ENCODE measurements around the gene ATF6. TPM values are rescaled to one million over a fixed set of nuclear protein-coding genes. Genes with fewer than 3 reads are reported as not detected.

The ATF6 gene
- total RNA-seq, 2 experiments from 2014 or later = 20.8 to 23.0 TPM

GRCh38 chr1:162003061-162003829, 237.1 kb downstream of the ATF6 start:
- Mint-ChIP-seq H3K9me3 (no peaks in the 10 kb centered on the region), H3K4me3 (no peak overlapping the region), H3K36me3 (no peaks in the 10 kb centered on the region), H3K4me1 (ENCODE audit: low read depth) (peaks cover 2% of the 10 kb centered on the region), H3K27me3 (peaks cover 1% of the 10 kb centered on the region), H3K27ac (no peak overlapping the region)
- POLR2A ChIA-PET = no interaction called here
- intact Hi-C loops (cut with micrococcal nuclease) = no loop called here
- no peak for DNase-seq
- CTCF ChIA-PET = no interaction called here

- Mint-ChIP-seq H3K4me1 (ENCODE audit: low read depth) (peaks cover 2% of the 10 kb centered on the region), H3K27me3 (peaks cover 1% of the 10 kb centered on the region), H3K36me3 (no peaks in the 10 kb centered on the region), H3K4me3 (no peak overlapping the region), H3K9me3 (no peaks in the 10 kb centered on the region), H3K27ac (no peak overlapping the region)
- no peak for DNase-seq
- CTCF ChIA-PET = no interaction called here
- intact Hi-C loops (cut with micrococcal nuclease) = no loop called here
- POLR2A ChIA-PET = no interaction called here
Measured at GRCh38 chr1:162003830-162004215, 237.7 kb downstream of the ATF6 start.

GRCh38 chr1:162004441-162004950, 238.4 kb downstream of the ATF6 start:
- POLR2A ChIA-PET = no interaction called here
- Mint-ChIP-seq H3K4me3 (no peak overlapping the region), H3K27me3 (peaks cover 1% of the 10 kb centered on the region), H3K9me3 (no peaks in the 10 kb centered on the region), H3K27ac (no peak overlapping the region), H3K4me1 (ENCODE audit: low read depth) (peaks cover 2% of the 10 kb centered on the region), H3K36me3 (no peaks in the 10 kb centered on the region)
- CTCF ChIA-PET = no interaction called here
- DNase-seq = no peak
- intact Hi-C loops (cut with micrococcal nuclease) = no loop called here

GRCh38 chr1:162006081-162006480, 240.0 kb downstream of the ATF6 start:
- POLR2A ChIA-PET = no interaction called here

GRCh38 chr1:162007466-162007865, 241.3 kb downstream of the ATF6 start:
- no peak for DNase-seq
- no peaks in the 10 kb centered on the region for H3K36me3 Mint-ChIP-seq
- peaks cover 1% of the 10 kb centered on the region for H3K27me3 Mint-ChIP-seq
- H3K4me3 Mint-ChIP-seq = no peak overlapping the region
- ChIA-PET CTCF (no interaction called here), POLR2A (no interaction called here)
- H3K27ac Mint-ChIP-seq = no peak overlapping the region
- H3K4me1 Mint-ChIP-seq (ENCODE audit: low read depth) = peaks cover 2% of the 10 kb centered on the region
- intact Hi-C loops (cut with micrococcal nuclease) = no loop called here
- H3K9me3 Mint-ChIP-seq = no peaks in the 10 kb centered on the region

More at GRCh38 chr1:162006081-162006480, 240.0 kb downstream of the ATF6 start:
- Mint-ChIP-seq H3K27ac (no peak overlapping the region), H3K4me3 (no peak overlapping the region), H3K36me3 (no peaks in the 10 kb centered on the region), H3K4me1 (ENCODE audit: low read depth) (peaks cover 2% of the 10 kb centered on the region), H3K9me3 (no peaks in the 10 kb centered on the region), H3K27me3 (peaks cover 1% of the 10 kb centered on the region)
- CTCF ChIA-PET = no interaction called here
- no peak for DNase-seq
- intact Hi-C loops (cut with micrococcal nuclease) = no loop called here

GRCh38 chr1:162008799-162009198, 242.7 kb downstream of the ATF6 start:
- no peaks in the 10 kb centered on the region for H3K36me3 Mint-ChIP-seq
- intact Hi-C loops (cut with micrococcal nuclease) = no loop called here
- peaks cover 2% of the 10 kb centered on the region for H3K4me1 Mint-ChIP-seq (ENCODE audit: low read depth)
- H3K9me3 Mint-ChIP-seq = peaks cover 7% of the 10 kb centered on the region
- no peak overlapping the region for H3K4me3 Mint-ChIP-seq
- ChIA-PET CTCF (no interaction called here), POLR2A (interaction anchor here (0.6 to 1.0 kb wide), 2 partner anchors 15 to 129 kb away, joined by 3 read pairs; partner anchors contain the start of gene OLFML2B)
- no peaks in the 10 kb centered on the region for H3K27me3 Mint-ChIP-seq
- H3K27ac Mint-ChIP-seq = no peak overlapping the region
- no peak for DNase-seq

GRCh38 chr1:162009501-162010174, 243.5 kb downstream of the ATF6 start:
- Mint-ChIP-seq H3K27ac (no peak overlapping the region), H3K4me3 (no peak overlapping the region), H3K9me3 (peaks cover 7% of the 10 kb centered on the region), H3K4me1 (ENCODE audit: low read depth) (no peaks in the 10 kb centered on the region), H3K27me3 (no peaks in the 10 kb centered on the region), H3K36me3 (no peaks in the 10 kb centered on the region)
- ChIA-PET CTCF (no interaction called here), POLR2A (no interaction called here)
- no peak for DNase-seq
- intact Hi-C loops (cut with micrococcal nuclease) = no loop called here

- intact Hi-C loops (cut with micrococcal nuclease) = no loop called here
Measured at GRCh38 chr1:162010175-162010506, 244.0 kb downstream of the ATF6 start.

GRCh38 chr1:162011337-162012012, 245.4 kb downstream of the ATF6 start:
- no peak overlapping the region for H3K4me3 Mint-ChIP-seq
- H3K9me3 Mint-ChIP-seq = peaks cover 7% of the 10 kb centered on the region
- no peak overlapping the region for H3K27ac Mint-ChIP-seq
- no peaks in the 10 kb centered on the region for H3K4me1 Mint-ChIP-seq (ENCODE audit: low read depth)
- no peak for DNase-seq
- intact Hi-C loops (cut with micrococcal nuclease) = no loop called here
- H3K36me3 Mint-ChIP-seq = no peaks in the 10 kb centered on the region
- ChIA-PET CTCF (interaction anchor here (1.0 kb wide), 1 partner anchor 26 kb away, joined by 3 read pairs; no protein-coding TSS in a partner anchor), POLR2A (no interaction called here)
- peaks cover 1% of the 10 kb centered on the region for H3K27me3 Mint-ChIP-seq

More at GRCh38 chr1:162010175-162010506, 244.0 kb downstream of the ATF6 start:
- H3K4me1 Mint-ChIP-seq (ENCODE audit: low read depth) = no peaks in the 10 kb centered on the region
- H3K27me3 Mint-ChIP-seq = no peaks in the 10 kb centered on the region
- H3K4me3 Mint-ChIP-seq = no peak overlapping the region
- no peak for DNase-seq
- ChIA-PET CTCF (no interaction called here), POLR2A (no interaction called here)
- H3K27ac Mint-ChIP-seq = no peak overlapping the region
- H3K9me3 Mint-ChIP-seq = peaks cover 7% of the 10 kb centered on the region
- H3K36me3 Mint-ChIP-seq = no peaks in the 10 kb centered on the region

GRCh38 chr1:162013289-162013688, 247.2 kb downstream of the ATF6 start:
- Mint-ChIP-seq H3K4me3 (no peak overlapping the region), H3K36me3 (no peaks in the 10 kb centered on the region), H3K9me3 (peaks cover 7% of the 10 kb centered on the region), H3K27me3 (peaks cover 1% of the 10 kb centered on the region), H3K27ac (no peak overlapping the region), H3K4me1 (ENCODE audit: low read depth) (no peaks in the 10 kb centered on the region)
- no peak for DNase-seq
- ChIA-PET POLR2A (no interaction called here), CTCF (no interaction called here)
- intact Hi-C loops (cut with micrococcal nuclease) = no loop called here

All from activated CD4-positive, alpha-beta memory T cell treated with anti-CD3 and anti-CD28 coated beads for 36 hours (primary cell).